GM21515 (cell line): ENCODE measurements around the gene AMBRA1.
"Not testable (repeated sequence)": the region's sequence is repeated elsewhere in the genome, so short reads cannot be mapped to it uniquely, and the experiment has no call there.

ENCODE experiments used
- ATAC-seq: cut with Tn5 transposase; IDR thresholded peaks from one replicate; pipeline ENCODE4 v1.9.1; 2021; ENCODE audit not compliant: unreplicated experiment

The AMBRA1 gene

DNA sequence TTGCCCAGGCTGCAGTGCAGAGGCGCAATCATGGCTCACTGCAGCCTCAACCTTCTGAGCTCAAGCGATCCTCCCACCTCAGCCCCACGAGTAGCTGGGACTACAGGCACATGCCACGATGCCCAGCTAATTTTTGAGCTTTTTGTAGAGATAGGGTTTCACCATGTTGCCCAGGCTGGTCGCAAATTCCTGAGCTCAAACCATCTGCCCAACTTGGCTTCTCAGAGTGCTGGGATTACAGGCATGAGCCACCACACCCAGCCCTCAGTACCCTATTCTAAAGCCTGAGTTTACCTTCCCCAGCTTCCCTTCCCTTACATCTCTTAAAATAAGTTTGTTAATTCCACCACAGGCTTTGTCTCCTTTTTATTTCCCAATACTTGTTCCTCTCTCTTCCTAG is 59.1 kb downstream of the AMBRA1 start:
- no peak for ATAC-seq

DNA sequence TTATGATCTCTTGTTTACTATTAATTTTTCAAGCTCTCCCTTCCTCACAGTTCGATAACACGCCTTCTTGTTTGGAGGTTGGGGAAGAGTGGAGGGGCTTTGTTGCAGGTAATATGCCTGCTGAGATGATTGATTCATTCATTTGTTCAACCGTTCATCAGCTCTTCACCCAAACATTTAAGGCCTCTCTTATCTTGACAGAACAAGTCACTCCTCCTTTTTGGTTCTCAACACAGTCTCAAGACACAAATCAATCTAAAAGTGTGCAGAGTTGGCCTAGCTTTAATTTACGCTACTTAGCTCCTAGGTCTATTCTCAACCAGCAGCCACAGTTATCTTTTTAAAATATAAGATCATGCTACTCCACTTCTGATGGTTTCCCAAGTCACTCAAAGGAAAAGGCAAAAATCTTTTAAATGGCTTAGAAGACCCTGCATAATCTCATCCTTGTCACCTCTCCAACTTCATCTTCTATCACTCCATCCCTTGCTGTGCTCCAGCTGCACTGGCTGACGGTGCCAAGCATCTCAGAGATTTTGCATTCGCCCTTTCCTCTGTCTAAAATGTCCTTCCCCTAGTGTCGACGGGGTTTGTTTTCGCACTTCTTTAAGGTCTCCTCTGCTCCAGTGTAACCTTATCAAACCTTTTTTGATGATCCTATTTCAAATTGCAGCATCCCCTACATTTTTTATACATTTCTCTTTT is 60.3 kb downstream of the AMBRA1 start:
- ATAC-seq: no peak

DNA sequence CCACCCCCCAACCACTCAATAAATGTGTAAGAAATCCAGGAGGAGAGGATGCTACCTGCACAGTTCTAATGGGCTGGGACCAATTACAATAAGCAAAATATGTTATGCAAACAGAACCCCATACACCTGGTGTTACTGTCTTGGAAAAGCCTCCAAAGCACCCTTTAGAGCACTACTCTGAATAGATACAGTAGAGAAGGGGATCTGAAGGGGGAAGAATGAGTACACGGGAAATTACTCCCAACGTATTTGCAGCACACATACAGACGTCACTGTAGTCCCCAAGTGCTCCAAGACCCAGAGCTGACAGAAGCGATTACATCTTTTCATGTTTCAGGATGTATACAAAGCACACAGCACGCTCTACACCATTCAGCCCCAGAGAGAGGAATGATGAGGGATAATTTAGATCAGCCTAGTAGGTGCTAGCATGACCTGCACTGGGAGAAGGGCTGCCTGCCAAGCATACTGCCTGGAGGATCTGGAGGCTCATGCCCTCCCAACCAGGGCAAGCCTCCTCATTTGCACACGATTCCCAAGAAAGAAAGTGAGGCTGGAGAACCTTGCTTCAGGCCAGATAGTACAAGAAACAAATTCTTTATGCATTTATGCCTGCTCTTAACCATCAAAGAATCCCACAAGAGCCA is 63.8 kb downstream of the AMBRA1 start:
- no peak for ATAC-seq

DNA sequence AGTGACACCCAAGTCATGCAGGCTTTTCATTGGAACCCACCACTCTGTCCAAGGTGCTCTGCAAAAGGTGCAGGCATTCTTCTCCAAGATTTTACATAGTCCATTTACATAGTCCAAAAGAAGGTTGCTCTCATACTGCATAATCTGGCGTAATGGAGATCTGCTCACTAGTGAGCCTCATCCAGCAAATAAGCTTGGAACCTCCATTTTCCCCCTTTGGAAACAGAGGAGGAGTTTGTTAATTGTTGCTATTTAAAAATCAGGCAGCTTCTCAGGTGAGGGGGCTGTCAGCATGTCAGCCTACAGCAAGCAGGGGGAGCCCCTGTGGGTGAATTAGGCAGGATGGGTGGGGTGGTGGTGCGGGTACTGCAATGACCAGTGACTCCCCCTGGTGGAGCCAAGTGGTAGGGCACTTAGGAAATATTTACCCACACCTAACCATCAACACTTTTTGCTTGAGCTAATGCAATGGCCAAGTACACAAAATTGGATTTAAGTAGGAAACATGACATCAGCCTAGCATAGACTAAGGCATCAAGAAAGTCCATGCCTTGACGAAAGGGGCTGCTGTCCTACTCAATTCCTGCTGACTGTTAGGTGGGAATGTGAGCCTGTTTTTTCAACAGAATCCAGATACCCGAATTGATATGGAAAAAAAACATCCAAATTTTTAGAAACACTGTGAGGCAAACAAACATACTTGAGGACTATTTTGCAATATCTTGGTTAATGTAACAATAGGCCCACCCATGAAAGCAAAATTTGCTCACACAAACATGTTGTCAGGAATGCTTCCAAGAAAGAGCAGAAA is 64.5 kb downstream of the AMBRA1 start:
- ATAC-seq: peak; percentile 78

DNA sequence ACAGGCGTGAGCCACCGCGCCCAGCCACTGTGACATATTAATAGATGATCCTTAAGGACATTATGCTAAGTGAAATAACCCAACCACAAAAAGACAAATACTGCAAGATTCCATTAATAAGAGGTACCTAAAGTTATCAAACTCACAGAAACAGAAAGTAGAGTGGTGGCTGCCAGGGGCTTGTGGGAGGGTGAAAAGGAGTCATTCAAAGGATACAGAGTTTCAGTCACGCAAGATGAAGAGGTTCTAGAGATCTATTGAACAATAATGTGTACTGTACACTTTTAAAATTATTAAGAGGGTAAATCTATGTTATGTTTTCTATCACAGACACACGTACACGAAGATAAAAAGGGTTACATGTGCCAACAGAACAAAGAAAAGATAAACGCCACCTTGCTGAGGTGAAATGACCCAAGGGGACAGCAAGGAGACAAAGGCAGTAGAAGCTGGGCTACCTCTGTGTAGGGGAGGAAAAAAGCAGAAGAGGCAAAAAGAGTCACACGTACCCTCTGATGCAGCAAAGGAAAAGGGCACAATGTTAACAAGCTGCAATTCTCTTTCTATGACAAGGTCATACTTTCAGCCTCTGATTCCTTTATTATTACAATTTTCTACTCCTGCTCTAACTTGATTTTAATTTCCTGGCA is 65.3 kb downstream of the AMBRA1 start:
- no peak for ATAC-seq

DNA sequence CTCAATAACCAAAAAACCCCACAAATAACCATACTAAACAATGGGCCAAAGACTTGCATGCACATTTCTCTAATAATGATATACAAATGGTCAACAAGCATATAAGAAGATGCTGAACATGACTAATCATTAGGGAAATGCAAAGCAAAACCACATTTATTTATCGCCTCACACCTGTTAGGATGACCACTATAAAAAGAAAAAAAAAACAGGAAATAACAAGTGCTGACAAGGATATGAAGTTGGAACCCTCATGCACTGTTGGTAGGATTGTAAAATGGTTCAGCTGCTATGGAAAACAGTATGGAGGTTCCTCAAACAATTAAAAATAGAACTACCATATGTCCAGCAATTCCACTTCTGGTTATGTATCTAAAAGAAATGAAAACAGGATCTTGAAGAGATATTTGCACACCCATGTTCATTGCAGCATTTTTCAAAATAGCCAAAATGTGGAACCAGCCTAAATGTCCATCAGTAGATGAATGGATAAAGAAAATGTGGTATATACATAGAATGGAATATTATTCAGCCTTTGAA is 66.2 kb downstream of the AMBRA1 start:
- ATAC-seq: no peak

DNA sequence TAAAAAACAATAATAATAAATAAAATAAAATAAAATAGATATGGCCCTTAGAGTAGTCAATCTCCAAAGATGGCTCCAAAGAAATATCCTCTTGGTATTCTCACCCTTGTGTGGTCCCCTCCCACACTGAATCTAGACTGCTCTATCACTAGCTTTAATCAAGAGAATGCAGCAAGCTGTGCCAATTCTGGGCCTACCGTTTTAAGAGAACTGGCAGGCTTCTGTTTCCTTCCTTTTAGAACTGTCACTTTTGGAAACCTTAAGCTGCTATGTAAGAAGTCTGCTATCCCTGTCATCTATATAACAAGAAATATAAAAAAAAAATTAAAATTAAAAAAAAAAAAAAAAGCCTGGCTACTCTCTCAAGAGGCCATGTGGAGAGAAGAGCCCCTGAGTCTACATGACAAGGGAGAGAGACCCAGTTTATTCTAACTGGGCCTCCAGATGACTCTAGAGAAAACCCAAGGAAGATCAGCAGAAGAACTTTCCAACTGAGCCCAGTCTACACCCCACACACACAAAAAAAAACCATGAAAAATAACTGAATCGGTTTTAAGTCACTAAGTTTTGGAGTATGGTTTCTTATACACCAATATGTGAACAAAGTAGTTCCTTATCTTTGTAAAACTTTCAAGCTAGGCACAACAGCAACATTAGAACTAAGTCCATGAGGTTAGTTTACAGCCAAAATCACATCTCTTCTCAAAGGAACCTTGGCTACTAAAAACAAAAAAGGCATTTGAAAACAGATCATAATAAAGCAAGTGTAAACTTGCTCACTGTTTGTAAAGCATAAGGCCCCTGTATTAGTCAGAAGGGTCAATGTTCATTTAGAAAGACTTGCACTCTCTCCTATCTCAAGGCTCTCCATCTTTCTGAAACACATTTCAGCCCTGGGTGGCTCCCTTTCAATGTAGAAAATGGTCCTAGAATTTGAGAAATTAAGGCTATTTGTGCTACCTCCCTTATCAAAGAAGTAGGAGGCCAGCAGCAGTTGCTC is 67.3 kb downstream of the AMBRA1 start:
- ATAC-seq: no peak

DNA sequence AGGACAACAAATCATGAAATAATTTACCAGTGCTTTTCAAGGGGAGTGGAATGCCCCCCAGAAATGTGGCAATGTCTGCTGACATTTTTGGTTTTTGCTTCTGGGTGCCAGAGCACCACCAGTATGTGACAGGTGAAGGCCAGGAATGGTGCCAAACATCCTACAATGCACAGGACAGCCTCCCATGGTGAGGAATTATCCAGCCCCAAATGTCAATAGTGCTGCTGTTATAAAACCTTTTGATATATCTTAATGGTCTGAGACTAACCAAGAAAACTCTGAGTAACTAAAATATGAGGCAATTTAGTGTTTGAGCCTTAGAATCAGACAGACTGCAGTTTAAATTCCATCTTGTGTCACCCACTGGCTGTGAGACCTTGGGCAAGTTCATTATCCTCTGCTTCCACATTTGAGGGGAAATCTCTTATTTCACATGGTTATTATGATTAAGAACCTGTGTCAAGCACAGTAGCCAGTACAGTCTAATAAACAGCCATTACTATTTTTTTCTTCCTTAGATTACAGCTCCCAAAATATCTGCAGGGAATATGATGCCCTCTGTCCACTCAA is 69.5 kb downstream of the AMBRA1 start:
- ATAC-seq: no peak

DNA sequence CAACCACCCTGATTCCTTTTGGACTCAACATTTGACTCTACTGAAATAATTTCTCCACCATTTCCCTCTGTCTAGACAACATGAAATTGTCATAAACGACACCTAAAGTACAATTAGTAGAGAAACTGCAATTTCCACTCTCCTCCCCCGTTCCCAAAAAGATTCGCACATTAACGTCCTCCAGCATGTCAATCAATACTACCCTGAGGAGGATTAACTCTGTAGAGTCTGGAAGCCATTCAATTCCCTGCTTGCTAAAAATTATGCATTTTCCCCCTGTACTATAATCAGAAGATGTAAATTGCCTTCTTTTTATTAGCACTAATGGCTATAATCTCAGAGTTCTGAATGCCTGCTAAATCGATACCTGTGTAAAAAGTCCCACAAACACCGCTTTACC is 70.5 kb downstream of the AMBRA1 start:
- no peak for ATAC-seq

DNA sequence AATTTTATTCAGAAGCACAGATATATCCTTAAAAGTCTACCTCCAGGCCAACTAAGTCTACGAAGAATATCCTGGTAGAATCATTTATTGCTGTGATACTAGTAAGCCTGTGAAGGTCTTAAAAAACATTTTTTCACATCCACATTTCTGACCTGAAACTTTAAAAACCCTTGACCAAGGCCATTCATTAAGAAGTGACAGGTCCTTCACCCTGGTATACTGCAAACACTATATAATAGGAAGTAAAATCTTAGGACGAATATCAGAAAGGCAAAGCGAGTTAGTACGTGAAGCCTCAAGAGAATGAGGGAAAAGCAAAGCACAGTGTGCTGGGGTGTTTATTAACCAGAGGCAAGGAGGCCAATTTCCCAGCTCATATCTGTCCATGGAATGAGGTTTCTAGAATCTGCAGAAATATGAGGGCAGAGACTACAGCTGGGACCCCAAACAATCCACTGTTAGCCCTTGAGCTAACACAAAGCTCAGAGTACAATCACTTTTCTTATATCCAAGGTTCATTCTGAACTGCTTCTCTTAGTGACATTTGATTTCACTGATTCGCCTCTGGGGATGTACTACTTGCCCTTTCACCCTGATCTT is 71.0 kb downstream of the AMBRA1 start:
- ATAC-seq: no peak

DNA sequence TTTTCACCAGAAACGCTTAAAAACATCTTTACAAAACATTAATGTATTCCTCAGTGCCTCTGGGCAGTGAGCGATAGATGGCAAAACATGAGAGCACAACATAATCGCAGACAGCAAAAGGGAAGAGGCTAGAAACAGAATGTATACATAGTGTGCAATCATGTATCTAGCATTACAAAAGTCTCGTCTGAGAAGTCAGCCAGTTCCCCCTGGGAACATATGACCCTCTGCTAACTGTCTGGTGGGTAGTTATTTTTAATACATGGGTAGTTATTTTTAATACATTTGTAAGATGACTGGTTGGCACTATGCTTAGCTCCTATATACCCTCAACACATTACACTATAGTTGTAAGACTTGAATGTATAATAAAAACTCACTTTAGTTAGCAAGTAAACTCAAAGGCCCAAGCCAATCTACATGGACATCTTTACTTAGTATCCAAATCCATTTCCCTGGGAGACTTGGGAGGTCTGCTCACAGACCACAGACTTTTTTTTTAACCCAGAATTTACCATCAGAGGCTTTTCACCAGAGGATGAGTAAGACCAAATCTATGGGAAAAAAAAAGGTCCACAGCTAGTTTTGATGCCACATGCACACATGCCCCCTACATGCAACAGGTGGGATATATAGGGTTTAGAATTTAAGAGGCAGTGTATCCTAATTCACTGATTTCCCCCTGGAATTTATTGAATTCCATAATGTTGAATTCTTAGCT is 71.7 kb downstream of the AMBRA1 start:
- no peak for ATAC-seq

DNA sequence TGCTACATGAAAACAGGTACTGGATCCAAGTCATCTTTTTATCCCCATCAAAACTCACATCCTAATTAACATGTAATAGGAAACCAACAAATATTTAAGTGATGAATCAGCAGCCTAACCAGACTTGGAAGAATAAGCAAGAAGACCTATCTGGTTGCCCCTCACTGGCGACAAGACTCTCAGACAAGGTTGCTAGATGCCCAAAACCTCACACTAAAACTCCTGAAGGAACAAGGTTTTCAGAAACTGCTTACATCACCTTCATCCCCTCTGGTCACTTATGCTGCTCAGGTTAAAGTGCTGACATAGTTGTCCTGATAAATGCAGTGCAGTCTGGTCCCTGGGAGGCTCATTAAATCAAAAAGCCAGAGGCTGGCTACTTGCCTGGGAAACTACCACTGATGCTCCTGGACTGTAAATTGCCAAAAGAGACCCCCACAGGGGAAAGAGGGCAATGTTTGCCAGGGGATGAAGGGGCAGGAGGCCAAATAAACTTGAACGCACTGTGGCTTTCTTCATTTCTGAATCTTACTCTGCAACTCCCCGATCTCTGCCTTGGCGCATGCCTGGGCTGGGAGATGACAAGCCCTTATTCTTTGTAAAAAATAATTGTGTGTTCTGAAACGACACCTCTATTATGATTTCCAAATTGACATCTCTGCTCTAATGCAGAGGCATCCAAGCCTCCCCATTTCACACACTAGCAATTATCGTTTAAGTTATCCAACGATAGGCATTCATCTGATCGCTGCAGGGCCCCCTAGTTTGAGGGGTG is 72.7 kb downstream of the AMBRA1 start:
- no peak for ATAC-seq

DNA sequence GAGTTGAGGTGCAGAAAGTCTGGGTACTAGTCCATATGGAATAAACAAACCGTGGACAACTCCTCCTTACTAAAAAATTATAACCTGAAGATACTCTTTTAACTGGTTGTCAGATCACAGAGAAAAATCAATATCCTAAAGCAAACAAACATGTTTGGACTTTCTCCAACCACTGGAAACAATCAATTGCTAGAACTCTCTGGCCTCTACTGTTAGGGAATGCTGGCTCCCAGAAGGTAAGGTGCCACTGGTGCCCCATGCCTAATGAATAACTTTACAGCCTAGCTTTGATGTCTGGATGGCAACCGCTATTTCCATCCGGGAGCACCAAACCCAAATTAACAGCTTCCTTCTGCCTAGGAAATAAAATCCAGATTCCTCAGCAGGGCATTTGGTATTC is 74.5 kb downstream of the AMBRA1 start:
- no peak for ATAC-seq

DNA sequence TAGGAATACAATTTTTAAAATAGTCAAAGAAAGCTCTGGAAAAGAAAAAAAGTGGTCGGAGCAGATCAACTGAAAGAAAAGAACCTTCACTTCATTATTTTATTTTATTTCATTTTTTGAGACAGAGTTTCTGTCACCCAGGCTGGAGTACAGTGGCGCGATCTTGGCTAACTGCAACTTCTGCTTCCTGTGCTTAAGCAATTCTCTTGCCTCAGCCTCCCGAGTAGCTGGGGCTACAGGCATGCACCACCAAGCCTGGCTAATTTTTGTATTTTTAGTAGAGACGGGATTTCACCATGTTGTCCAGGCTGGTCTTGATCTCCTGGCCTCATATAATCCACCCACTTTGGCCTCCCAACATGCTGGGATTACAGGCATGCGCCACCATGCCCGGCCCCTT is 74.9 kb downstream of the AMBRA1 start:
- ATAC-seq: not testable (repeated sequence)

DNA sequence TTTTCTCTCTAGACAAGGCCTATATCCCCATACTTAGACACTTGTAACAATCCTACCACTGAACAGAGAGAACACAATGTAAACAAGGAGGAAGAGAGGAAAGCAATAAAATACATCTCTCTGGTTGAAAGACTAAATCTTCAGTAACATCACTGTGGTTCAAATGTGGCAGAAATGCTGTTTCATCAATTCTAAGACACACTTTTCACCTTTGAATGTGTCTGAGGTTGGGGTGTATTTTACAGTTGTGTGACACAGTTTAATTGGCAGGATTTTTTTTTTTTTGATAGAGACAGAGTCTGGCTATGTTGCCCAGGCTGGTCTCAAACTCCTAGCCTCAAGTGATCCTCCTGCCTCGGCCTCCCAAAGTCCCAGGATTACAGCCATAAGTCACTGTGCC is 79.5 kb downstream of the AMBRA1 start:
- ATAC-seq: no peak

DNA sequence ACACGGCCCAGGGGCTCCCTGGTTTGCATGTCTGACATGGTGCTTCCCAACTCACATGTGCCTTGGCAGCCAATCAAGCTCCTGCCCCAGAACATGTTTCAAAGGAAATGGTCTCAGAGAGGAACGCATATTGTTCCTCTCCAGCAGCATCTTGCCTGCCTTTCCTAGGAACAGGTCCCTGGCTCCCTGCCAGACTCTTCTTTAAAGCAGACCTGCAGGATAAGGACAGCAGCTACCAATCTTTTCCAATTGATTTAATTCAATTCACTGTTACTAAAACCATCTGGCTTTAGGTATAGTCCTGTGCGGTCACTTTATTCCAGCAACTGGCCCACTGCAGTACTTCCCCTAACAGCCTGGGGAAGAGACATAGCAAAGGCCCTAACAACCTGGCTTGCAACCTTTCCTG is 79.9 kb downstream of the AMBRA1 start:
- no peak for ATAC-seq

DNA sequence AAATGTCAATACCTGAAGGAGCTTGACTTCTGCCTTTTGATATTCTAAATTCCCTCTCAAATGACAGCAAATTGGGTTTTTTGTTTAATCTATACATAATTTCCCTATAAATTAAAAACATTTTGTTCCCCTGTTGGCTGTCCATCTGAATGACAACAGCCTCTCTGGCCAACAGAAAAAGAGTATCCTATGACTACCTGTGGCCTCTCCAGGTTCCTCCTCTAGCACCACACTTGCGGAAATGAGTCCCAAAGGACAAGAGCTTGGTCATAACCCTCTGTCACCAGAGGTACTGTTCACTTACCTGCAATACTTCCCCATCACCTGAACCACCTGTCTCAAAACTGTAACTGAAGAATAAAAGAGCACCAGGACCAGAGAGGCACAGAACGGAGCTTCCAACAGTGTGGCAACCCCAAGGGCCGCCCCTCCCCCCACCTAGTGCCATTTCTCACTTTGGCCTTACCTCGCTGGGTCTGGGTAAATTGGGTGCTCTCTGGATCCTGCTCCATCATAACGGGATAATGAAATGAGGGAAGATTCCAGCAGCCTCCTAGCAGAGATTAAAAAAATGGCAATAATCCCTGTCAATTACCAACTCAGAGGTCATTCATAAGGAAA is 81.5 kb downstream of the AMBRA1 start:
- ATAC-seq: no peak
